Stimulated activated naive CD8-positive, alpha-beta T cell treated with anti-CD3 and anti-CD28 coated beads, Interleukin-15, amount 100 ng/mL, for 72 hours (primary cell): ENCODE results near the gene NUTM2D.
"Not testable (repeated sequence)": the region's sequence is repeated elsewhere in the genome, so short reads cannot be mapped to it uniquely, and the experiment has no call there.

Experiments
- ATAC-seq: fragments of 150-1000 bp; cut with Tn5 transposase; 2 replicates; pipeline ENCODE4 v1.10.0; 2021; ENCODE audit warnings: mild to moderate bottlenecking, moderate library complexity
- DNase-seq, 2 donors: peaks; one replicate each; pipeline ENCODE4 v3.0.0; 2021 to 2022
- H3K27ac Mint-ChIP-seq, 2 donors: one replicate each; pipeline ENCODE4 v1.8.0; 2022; ENCODE audit warnings: mild to moderate bottlenecking in 2 of 2, mixed read lengths in 2 of 2, moderate library complexity in 2 of 2
- H3K27me3 Mint-ChIP-seq: one replicate; pipeline ENCODE4 v1.8.0; 2022; ENCODE audit warnings: mixed read lengths
- H3K4me1 Mint-ChIP-seq: one replicate; pipeline ENCODE4 v1.8.0; 2022; ENCODE audit warnings: mild to moderate bottlenecking, mixed read lengths
- H3K4me3 Mint-ChIP-seq, 2 donors: one replicate each; pipeline ENCODE4 v1.8.0; 2022; ENCODE audit warnings: mild to moderate bottlenecking in 2 of 2, mixed read lengths in 2 of 2, moderate library complexity in 1 of 2
- H3K9me3 Mint-ChIP-seq, 2 donors: one replicate each; pipeline ENCODE4 v1.8.0; 2022; ENCODE audit warnings: mixed read lengths in 2 of 2

The NUTM2D gene

GRCh38 chr10:87357444-87357843 is at the start of gene NUTM2D:
Gene NUTM2D (plus strand): TSS chr10:87357744. CDS start chr10:87358266, 522 bp downstream.
- not testable (repeated sequence) for H3K4me3 Mint-ChIP-seq, H3K27me3 Mint-ChIP-seq, H3K27ac Mint-ChIP-seq, H3K4me1 Mint-ChIP-seq, DNase-seq, H3K9me3 Mint-ChIP-seq, ATAC-seq

GRCh38 chr10:87308702-87309101 is 48.8 kb upstream of the NUTM2D start:
- not testable (repeated sequence) for H3K4me1 Mint-ChIP-seq, DNase-seq, H3K9me3 Mint-ChIP-seq, H3K4me3 Mint-ChIP-seq, H3K27ac Mint-ChIP-seq, H3K27me3 Mint-ChIP-seq, ATAC-seq

GRCh38 chr10:87309657-87310056 is 47.9 kb upstream of the NUTM2D start:
- H3K4me1 Mint-ChIP-seq, ATAC-seq: not testable (repeated sequence)

GRCh38 chr10:87311521-87311920 is 46.0 kb upstream of the NUTM2D start:
- H3K9me3 Mint-ChIP-seq, H3K4me3 Mint-ChIP-seq, H3K27ac Mint-ChIP-seq, H3K4me1 Mint-ChIP-seq, H3K27me3 Mint-ChIP-seq, DNase-seq: not testable (repeated sequence)
- peak; percentile 50 for ATAC-seq

More at GRCh38 chr10:87309657-87310056, 47.9 kb upstream of the NUTM2D start:
- H3K27ac Mint-ChIP-seq, H3K27me3 Mint-ChIP-seq, H3K4me3 Mint-ChIP-seq, H3K9me3 Mint-ChIP-seq, DNase-seq: not testable (repeated sequence)

- H3K27ac Mint-ChIP-seq, H3K9me3 Mint-ChIP-seq, H3K27me3 Mint-ChIP-seq, H3K4me1 Mint-ChIP-seq, H3K4me3 Mint-ChIP-seq, DNase-seq, ATAC-seq: not testable (repeated sequence)
Observed at GRCh38 chr10:87313649-87314359, 43.7 kb upstream of the NUTM2D start.

- not testable (repeated sequence) for H3K4me1 Mint-ChIP-seq, H3K9me3 Mint-ChIP-seq, DNase-seq, H3K4me3 Mint-ChIP-seq, ATAC-seq, H3K27me3 Mint-ChIP-seq
- H3K27ac Mint-ChIP-seq, result peak overlapping the region in 1 of 2 donors; percentile 87
Observed at GRCh38 chr10:87314360-87314973, 43.1 kb upstream of the NUTM2D start.

GRCh38 chr10:87321505-87321904 is 36.0 kb upstream of the NUTM2D start:
- H3K4me1 Mint-ChIP-seq, H3K27ac Mint-ChIP-seq, H3K4me3 Mint-ChIP-seq, H3K9me3 Mint-ChIP-seq, H3K27me3 Mint-ChIP-seq, DNase-seq: not testable (repeated sequence)
- peak; percentile 56 for ATAC-seq

GRCh38 chr10:87324559-87324958 is 33.0 kb upstream of the NUTM2D start:
- H3K27me3 Mint-ChIP-seq, H3K27ac Mint-ChIP-seq, H3K4me3 Mint-ChIP-seq, H3K4me1 Mint-ChIP-seq, H3K9me3 Mint-ChIP-seq, ATAC-seq, DNase-seq: not testable (repeated sequence)

GRCh38 chr10:87327958-87328357 is 29.6 kb upstream of the NUTM2D start:
- H3K27ac Mint-ChIP-seq, H3K9me3 Mint-ChIP-seq, ATAC-seq, H3K27me3 Mint-ChIP-seq, H3K4me1 Mint-ChIP-seq, DNase-seq, H3K4me3 Mint-ChIP-seq: not testable (repeated sequence)

- DNase-seq, ATAC-seq, H3K9me3 Mint-ChIP-seq, H3K27ac Mint-ChIP-seq, H3K4me1 Mint-ChIP-seq, H3K4me3 Mint-ChIP-seq, H3K27me3 Mint-ChIP-seq: not testable (repeated sequence)
Observed at GRCh38 chr10:87329131-87329530, 28.4 kb upstream of the NUTM2D start.

GRCh38 chr10:87332687-87333086 is 24.9 kb upstream of the NUTM2D start:
- not testable (repeated sequence) for H3K4me1 Mint-ChIP-seq, H3K27ac Mint-ChIP-seq, H3K27me3 Mint-ChIP-seq, ATAC-seq, DNase-seq, H3K9me3 Mint-ChIP-seq, H3K4me3 Mint-ChIP-seq

GRCh38 chr10:87340411-87340810 is 17.1 kb upstream of the NUTM2D start:
- DNase-seq, ATAC-seq, H3K27me3 Mint-ChIP-seq, H3K9me3 Mint-ChIP-seq: not testable (repeated sequence)
- Mint-ChIP-seq H3K27ac (peak overlapping the region in 1 of 2 donors; percentile 30), H3K4me3 (peak overlapping the region; percentile 3 to 29), H3K4me1 (peaks cover 24% of the 10 kb centered on the region)

GRCh38 chr10:87341546-87342142 is 15.9 kb upstream of the NUTM2D start:
- H3K27me3 Mint-ChIP-seq, DNase-seq, H3K9me3 Mint-ChIP-seq: not testable (repeated sequence)
- peak overlapping the region in 1 of 2 donors; percentile 98 for H3K27ac Mint-ChIP-seq
- peak; percentile 24 for ATAC-seq
- H3K4me1 Mint-ChIP-seq, result peaks cover 24% of the 10 kb centered on the region
- peak overlapping the region; percentile 86 to 95 for H3K4me3 Mint-ChIP-seq

- peak overlapping the region; percentile 86 to 90 for H3K27ac Mint-ChIP-seq
- not testable (repeated sequence) for H3K9me3 Mint-ChIP-seq, H3K27me3 Mint-ChIP-seq
- H3K4me3 Mint-ChIP-seq, result peak overlapping the region; percentile 78 to 84
- H3K4me1 Mint-ChIP-seq, result peaks cover 24% of the 10 kb centered on the region
- DNase-seq (peak; percentile 76 to 81), ATAC-seq (peak; percentile 94)
Observed at GRCh38 chr10:87342249-87342710, 15.3 kb upstream of the NUTM2D start.

GRCh38 chr10:87342711-87343258 is 14.8 kb upstream of the NUTM2D start:
- not testable (repeated sequence) for H3K27me3 Mint-ChIP-seq, H3K9me3 Mint-ChIP-seq
- DNase-seq (peak; percentile 76 to 88), ATAC-seq (peak; percentile 86)
- Mint-ChIP-seq H3K27ac (peak overlapping the region; percentile 46 to 90), H3K4me3 (peak overlapping the region; percentile 78 to 84), H3K4me1 (peaks cover 23% of the 10 kb centered on the region)

- not testable (repeated sequence) for H3K9me3 Mint-ChIP-seq, H3K27ac Mint-ChIP-seq, DNase-seq
Observed at GRCh38 chr10:87345743-87346142, 11.8 kb upstream of the NUTM2D start.

More at GRCh38 chr10:87345743-87346142, 11.8 kb upstream of the NUTM2D start:
- H3K27me3 Mint-ChIP-seq, ATAC-seq, H3K4me1 Mint-ChIP-seq, H3K4me3 Mint-ChIP-seq: not testable (repeated sequence)
